ENCODE measurements around the gene STEAP1.
A peak's percentile ranks its signal among the peaks of the same experiment; 100 is the strongest.

The STEAP1 gene

DNA sequence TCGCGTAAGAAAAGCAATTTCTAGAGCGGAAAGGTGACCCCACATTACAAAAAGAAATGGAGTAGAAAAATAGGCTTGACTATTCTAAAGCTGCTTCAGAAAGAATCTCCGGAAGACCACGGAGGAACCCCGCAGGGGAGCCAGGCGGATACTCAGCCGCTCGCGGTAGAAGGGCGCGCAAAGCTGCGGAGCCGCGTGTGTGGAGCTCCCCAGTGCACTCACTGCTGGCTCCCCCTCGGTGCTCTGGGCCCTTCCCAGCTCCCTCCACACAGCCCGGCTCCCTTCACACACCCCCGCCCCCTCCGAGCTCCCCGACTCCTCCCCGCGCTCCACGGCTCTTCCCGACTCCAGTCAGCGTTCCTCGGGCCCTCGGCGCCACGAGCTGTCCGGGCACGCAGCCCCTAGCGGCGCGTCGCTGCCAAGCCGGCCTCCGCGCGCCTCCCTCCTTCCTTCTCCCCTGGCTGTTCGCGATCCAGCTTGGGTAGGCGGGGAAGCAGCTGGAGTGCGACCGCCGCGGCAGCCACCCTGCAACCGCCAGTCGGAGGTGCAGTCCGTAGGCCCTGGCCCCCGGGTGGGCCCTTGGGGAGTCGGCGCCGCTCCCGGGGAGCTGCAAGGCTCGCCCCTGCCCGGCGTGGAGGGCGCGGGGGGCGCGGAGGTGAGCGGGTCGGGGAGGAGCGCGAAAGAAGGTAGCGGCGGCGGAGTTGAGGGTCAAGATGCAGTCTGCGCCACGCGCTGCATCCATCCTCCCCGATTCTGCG, 57.3 kb downstream of the STEAP1 start, which contains the start of gene STEAP2:
STEAP2 (plus strand) TSS at position 350 of the 758 bp plus-strand sequence. CDS start 13,343 bp downstream, outside the sequence.
- H3K9me3 ChIP-seq (ENCODE audit: control insufficient read depth, insufficient read depth, low read length), result no peaks in the 10 kb centered on the region
- no peaks in the 10 kb centered on the region for H3K27me3 ChIP-seq (ENCODE audit: control insufficient read depth, insufficient read depth, low read length)
- peak; percentile 89 for DNase-seq (ENCODE audit: low read depth, low spot score)
- H3K27ac ChIP-seq (ENCODE audit: low read length), result no peak within 1 kb of the TSS
- peak within 1 kb of the TSS; percentile 92 for H3K4me3 ChIP-seq (ENCODE audit: low read length)
- no CpG with 5 or more reads among the region's 73 CpGs for WGBS (ENCODE audit: insufficient coverage, insufficient read length)
- peaks cover 5% of the 10 kb centered on the region; the same call in 1 of the 2 replicates for H3K4me1 ChIP-seq (ENCODE audit: control insufficient read depth, insufficient read depth, low read length)
- no peaks in the 10 kb centered on the region for H3K36me3 ChIP-seq (ENCODE audit: control insufficient read depth, insufficient read depth, low read length)

DNA sequence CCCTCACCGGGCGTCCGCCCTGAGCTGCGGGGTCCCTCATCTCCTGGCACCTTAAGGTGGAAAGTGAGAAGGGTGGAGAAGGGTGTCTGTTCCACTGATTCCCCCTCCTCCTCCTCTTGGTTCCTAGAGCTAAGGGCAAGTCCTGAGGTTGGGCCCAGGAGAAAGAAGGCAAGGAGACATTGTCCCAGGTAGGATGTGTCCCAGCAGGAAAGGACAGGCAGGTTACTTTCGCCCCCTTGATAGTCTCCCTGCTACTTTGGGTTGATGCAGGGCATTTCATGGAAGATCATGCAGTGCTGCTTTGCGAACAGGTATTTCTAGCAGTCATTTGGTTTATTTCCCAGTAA, 57.9 kb downstream of the STEAP1 start:
- no peaks in the 10 kb centered on the region for H3K27me3 ChIP-seq (ENCODE audit: control insufficient read depth, insufficient read depth, low read length)
- no peaks in the 10 kb centered on the region for H3K9me3 ChIP-seq (ENCODE audit: control insufficient read depth, insufficient read depth, low read length)
- H3K4me3 ChIP-seq (ENCODE audit: low read length), result peak overlapping the region; percentile 92
- H3K4me1 ChIP-seq (ENCODE audit: control insufficient read depth, insufficient read depth, low read length), result peaks cover 7% of the 10 kb centered on the region; the same call in 1 of the 2 replicates
- H3K36me3 ChIP-seq (ENCODE audit: control insufficient read depth, insufficient read depth, low read length), result no peaks in the 10 kb centered on the region
- DNase-seq (ENCODE audit: low read depth, low spot score), result no peak
- H3K27ac ChIP-seq (ENCODE audit: low read length), result no peak overlapping the region
- no CpG with 5 or more reads among the region's 6 CpGs for WGBS (ENCODE audit: insufficient coverage, insufficient read length)

DNA sequence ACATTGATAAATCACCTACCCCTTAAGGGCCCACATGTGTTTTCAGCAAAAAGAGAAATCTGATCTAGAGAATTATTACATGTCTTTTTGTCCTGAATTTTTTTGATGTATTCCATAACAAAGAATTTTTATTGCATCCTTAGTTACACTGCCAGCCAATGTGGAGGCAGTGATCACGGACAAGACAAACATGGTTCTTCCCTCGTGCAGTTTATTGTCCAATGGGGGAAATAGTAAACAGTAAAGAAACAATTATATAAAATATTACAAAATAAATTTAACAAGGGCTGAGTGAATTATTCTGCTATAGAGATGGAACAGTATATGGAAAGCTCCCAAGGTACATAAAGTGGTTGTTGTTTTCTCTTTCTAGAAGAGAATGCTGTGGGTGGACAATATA, 59.3 kb downstream of the STEAP1 start:
- no peaks in the 10 kb centered on the region for H3K9me3 ChIP-seq (ENCODE audit: control insufficient read depth, insufficient read depth, low read length)
- DNase-seq (ENCODE audit: low read depth, low spot score), result no peak
- WGBS (ENCODE audit: insufficient coverage, insufficient read length), result no CpG with 5 or more reads among the region's 2 CpGs
- no peak overlapping the region for H3K4me3 ChIP-seq (ENCODE audit: low read length)
- no peak overlapping the region for H3K27ac ChIP-seq (ENCODE audit: low read length)
- H3K36me3 ChIP-seq (ENCODE audit: control insufficient read depth, insufficient read depth, low read length), result no peaks in the 10 kb centered on the region
- peaks cover 7% of the 10 kb centered on the region; the same call in 1 of the 2 replicates for H3K4me1 ChIP-seq (ENCODE audit: control insufficient read depth, insufficient read depth, low read length)
- H3K27me3 ChIP-seq (ENCODE audit: control insufficient read depth, insufficient read depth, low read length), result no peaks in the 10 kb centered on the region
